ENCODE results near the gene FUBP3.

DNA sequence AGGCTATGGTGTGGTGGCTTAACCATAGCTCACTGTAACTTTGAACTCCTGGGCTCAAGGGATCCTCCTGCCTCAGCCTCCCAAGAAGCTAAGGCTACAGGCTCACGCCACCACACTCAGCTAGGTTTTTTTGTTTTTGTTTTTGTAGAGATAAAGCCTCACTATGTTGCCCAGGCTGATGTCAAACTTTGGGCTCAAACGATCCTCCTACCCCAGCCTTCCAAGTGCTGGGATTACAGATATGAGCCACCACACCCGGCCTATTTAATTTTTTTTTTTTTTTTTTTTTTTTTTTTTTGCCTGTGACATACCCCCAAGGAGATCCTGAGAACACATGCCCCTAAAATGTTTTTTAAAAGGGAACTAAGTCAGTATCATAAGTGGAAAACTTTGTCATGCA, 10.4 kb downstream of the FUBP3 start:
- TF ChIP-seq, protein P1, sequence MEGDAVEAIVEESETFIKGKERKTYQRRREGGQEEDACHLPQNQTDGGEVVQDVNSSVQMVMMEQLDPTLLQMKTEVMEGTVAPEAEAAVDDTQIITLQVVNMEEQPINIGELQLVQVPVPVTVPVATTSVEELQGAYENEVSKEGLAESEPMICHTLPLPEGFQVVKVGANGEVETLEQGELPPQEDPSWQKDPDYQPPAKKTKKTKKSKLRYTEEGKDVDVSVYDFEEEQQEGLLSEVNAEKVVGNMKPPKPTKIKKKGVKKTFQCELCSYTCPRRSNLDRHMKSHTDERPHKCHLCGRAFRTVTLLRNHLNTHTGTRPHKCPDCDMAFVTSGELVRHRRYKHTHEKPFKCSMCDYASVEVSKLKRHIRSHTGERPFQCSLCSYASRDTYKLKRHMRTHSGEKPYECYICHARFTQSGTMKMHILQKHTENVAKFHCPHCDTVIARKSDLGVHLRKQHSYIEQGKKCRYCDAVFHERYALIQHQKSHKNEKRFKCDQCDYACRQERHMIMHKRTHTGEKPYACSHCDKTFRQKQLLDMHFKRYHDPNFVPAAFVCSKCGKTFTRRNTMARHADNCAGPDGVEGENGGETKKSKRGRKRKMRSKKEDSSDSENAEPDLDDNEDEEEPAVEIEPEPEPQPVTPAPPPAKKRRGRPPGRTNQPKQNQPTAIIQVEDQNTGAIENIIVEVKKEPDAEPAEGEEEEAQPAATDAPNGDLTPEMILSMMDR (IDR thresholded peaks at IDR 0.05), result no peak
- TF ChIP-seq TFCP2L1 (CRISPR knock-in tag; IDR thresholded peaks at IDR 0.05) (no peak), EP300 (IDR thresholded peaks at IDR 0.05) (no peak), POLR2AphosphoS2 (conservative IDR thresholded peaks at IDR 0.05; ENCODE audit: low read length) (no peak), ESRRA (IDR thresholded peaks at IDR 0.05; ENCODE audit: borderline replicate concordance, low read length) (no peak), ZFP36 (IDR thresholded peaks at IDR 0.05; ENCODE audit: borderline replicate concordance, partially characterized antibody) (no peak), MAFK (IDR thresholded peaks at IDR 0.05; ENCODE audit: partially characterized antibody) (no peak), CBX8 (IDR thresholded peaks at IDR 0.05) (no peak)
- TF ChIP-seq, protein P2, sequence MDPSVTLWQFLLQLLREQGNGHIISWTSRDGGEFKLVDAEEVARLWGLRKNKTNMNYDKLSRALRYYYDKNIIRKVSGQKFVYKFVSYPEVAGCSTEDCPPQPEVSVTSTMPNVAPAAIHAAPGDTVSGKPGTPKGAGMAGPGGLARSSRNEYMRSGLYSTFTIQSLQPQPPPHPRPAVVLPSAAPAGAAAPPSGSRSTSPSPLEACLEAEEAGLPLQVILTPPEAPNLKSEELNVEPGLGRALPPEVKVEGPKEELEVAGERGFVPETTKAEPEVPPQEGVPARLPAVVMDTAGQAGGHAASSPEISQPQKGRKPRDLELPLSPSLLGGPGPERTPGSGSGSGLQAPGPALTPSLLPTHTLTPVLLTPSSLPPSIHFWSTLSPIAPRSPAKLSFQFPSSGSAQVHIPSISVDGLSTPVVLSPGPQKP (IDR thresholded peaks at IDR 0.05; ENCODE audit: low read depth, low read length), result no peak

All from A549 (cell line).